Endothelial cell of umbilical vein (primary cell): ENCODE results near the gene GOLGA8B. TPM values are rescaled to one million over a fixed set of nuclear protein-coding genes. Genes with fewer than 3 reads are reported as not detected.

Experiments
- BruUV-seq: library from RNA; stranded (reverse); fragments of 400-500 nt; replicated peaks from 2 replicates; lab custom pipeline; 2021; lab: Mats Ljungman, UMichigan
- CTCF ChIA-PET: fragments of 300-600, 350-600 bp; sonication (Branson Sonifier 250); formaldehyde crosslinking; loops from one replicate; lab custom pipeline; 2021; ENCODE audit warnings: antibody characterized with exemption, inconsistent platforms; lab: Charles Lee
- POLR2A ChIA-PET: fragments of 300-600, 350-600 bp; sonication (Branson Sonifier 250); formaldehyde crosslinking; loops from one replicate; lab custom pipeline; 2021; ENCODE audit warnings: antibody characterized with exemption, inconsistent platforms; lab: Charles Lee
- DNase-seq: peaks from one replicate; pipeline ENCODE4 v3.0.0-alpha.2; 2011; ENCODE audit warnings: low read depth, low spot score
- FAIRE-seq: peaks from 2 replicates; lab custom pipeline; 2011; peaks lifted over from hg19 to GRCh38; lab: Jason Lieb, UNC
- H2AFZ ChIP-seq: 2 replicates; pipeline ENCODE4 v1.6.0; 2012; ENCODE audit warnings: low read depth, low read length, control low read depth, inconsistent platforms
- H3K27ac ChIP-seq: 2 replicates; pipeline ENCODE4 v1.5.1; 2011; ENCODE audit warnings: low read depth, mild to moderate bottlenecking, control low read depth, low read length, moderate library complexity; ENCODE audit not compliant: insufficient read depth
- H3K27me3 ChIP-seq, 2 experiments: 2 replicates each; pipeline versions ENCODE4 v1.6.0 to v1.6.1; 2011; ENCODE audit warnings: low read length in 2 of 2, mixed read lengths in 1 of 2; ENCODE audit not compliant: control insufficient read depth in 2 of 2, insufficient read depth in 2 of 2
- H3K36me3 ChIP-seq, 2 experiments: 2 replicates in 1 of 2; 3 replicates in 1 of 2; pipeline ENCODE4 v1.5.1; 2011; ENCODE audit warnings: low read length in 2 of 2, mild to moderate bottlenecking in 1 of 2, moderate library complexity in 1 of 2; ENCODE audit not compliant: control insufficient read depth in 2 of 2, insufficient read depth in 2 of 2; ENCODE audit errors: extremely low read depth in 1 of 2
- H3K4me1 ChIP-seq: 3 replicates; pipeline ENCODE4 v1.5.1; 2011; ENCODE audit warnings: mild to moderate bottlenecking, low read length; ENCODE audit not compliant: control insufficient read depth, insufficient read depth; ENCODE audit errors: extremely low read depth
- H3K4me2 ChIP-seq: 2 replicates; pipeline ENCODE4 v1.6.1; 2011; ENCODE audit warnings: low read length, control low read depth, mixed read lengths; ENCODE audit not compliant: insufficient read depth
- H3K4me3 ChIP-seq, 3 experiments: fragments of 200-600 bp in 1 of 3; sonication (generic), shearing (Covaris generic) in 1 of 3; replicated peaks in 1 of 3; 2 replicates each; pipeline ENCODE4 v1.5.1; 2011 to 2016; ENCODE audit warnings: control low read depth in 3 of 3, low read length in 3 of 3, mild to moderate bottlenecking in 2 of 3, inconsistent platforms in 1 of 3, low read depth in 1 of 3, moderate library complexity in 1 of 3; ENCODE audit not compliant: insufficient read depth in 1 of 3
- H3K79me2 ChIP-seq: 2 replicates; pipeline ENCODE4 v1.6.0; 2012; ENCODE audit warnings: low read length, inconsistent platforms; ENCODE audit not compliant: control insufficient read depth, insufficient read depth
- H3K9ac ChIP-seq: replicated peaks from 2 replicates; pipeline ENCODE3; 2011; ENCODE audit warnings: low read length, control low read depth; ENCODE audit not compliant: insufficient read depth; ENCODE audit errors: extremely low read depth
- H3K9me1 ChIP-seq: replicated peaks from 3 replicates; pipeline ENCODE4 v1.6.0; 2011; ENCODE audit warnings: mild to moderate bottlenecking, low read length; ENCODE audit not compliant: control insufficient read depth, insufficient read depth; ENCODE audit errors: extremely low read depth
- H3K9me3 ChIP-seq: replicated peaks from 2 replicates; pipeline ENCODE4 v1.5.1; 2012; ENCODE audit warnings: low read length, inconsistent platforms; ENCODE audit not compliant: control insufficient read depth, insufficient read depth
- H4K20me1 ChIP-seq: replicated peaks from 2 replicates; pipeline ENCODE3; 2011; ENCODE audit warnings: mild to moderate bottlenecking, low read length; ENCODE audit not compliant: control insufficient read depth, insufficient read depth; ENCODE audit errors: extremely low read depth
- CTCF ChIP-seq, 2 donors: IDR thresholded peaks; 1 replicate in 1 of 2; 2 replicates in 1 of 2; pipeline ENCODE4 v1.5.1; 2011; ENCODE audit warnings: low read length in 2 of 2, mild to moderate bottlenecking in 2 of 2, moderate library complexity in 2 of 2, control low read depth in 1 of 2, inconsistent platforms in 1 of 2, low read depth in 1 of 2; ENCODE audit not compliant: insufficient read depth in 1 of 2; ENCODE audit errors: extremely low read depth in 1 of 2
- EZH2 ChIP-seq: IDR thresholded peaks from 2 replicates; pipeline ENCODE4 v1.6.1; 2012; ENCODE audit warnings: borderline replicate concordance, low read depth, mild to moderate bottlenecking, moderate library complexity, low read length, inconsistent platforms; ENCODE audit not compliant: severe bottlenecking
- FOS ChIP-seq: IDR thresholded peaks from 2 replicates; pipeline ENCODE4 v1.6.1; 2011; ENCODE audit warnings: mild to moderate bottlenecking, low read length, moderate library complexity, borderline replicate concordance; ENCODE audit not compliant: insufficient read depth
- GATA2 ChIP-seq: IDR thresholded peaks from 2 replicates; pipeline ENCODE4 v1.7.0; 2011; ENCODE audit warnings: low read depth, mild to moderate bottlenecking, moderate library complexity, mixed read lengths, low read length; ENCODE audit not compliant: insufficient read length, insufficient read depth
- JUN ChIP-seq: IDR thresholded peaks from 2 replicates; pipeline ENCODE4 v1.6.1; 2011; ENCODE audit warnings: borderline replicate concordance, low read depth; ENCODE audit not compliant: insufficient read length, insufficient read depth
- MYC ChIP-seq: IDR thresholded peaks from one replicate; pipeline ENCODE4 v1.6.1; 2011; ENCODE audit warnings: mild to moderate bottlenecking, low read depth, low read length
- POLR2A ChIP-seq: IDR thresholded peaks from 2 replicates; pipeline ENCODE4 v1.6.1; 2012; ENCODE audit warnings: low read depth, mild to moderate bottlenecking, control low read depth, low read length
- POLR2AphosphoS5 ChIP-seq: IDR thresholded peaks from 2 replicates; pipeline ENCODE4 v1.6.1; 2012; ENCODE audit warnings: low read depth, mild to moderate bottlenecking, control low read depth, low read length, moderate library complexity; ENCODE audit not compliant: insufficient read depth
- dilution Hi-C: fragments of 300-500 bp; cut with MboI; formaldehyde crosslinking; loops from one replicate; pipeline ENCODE4 v1.15.0; 2019; ENCODE audit warnings: low sequenced_read_pairs; ENCODE audit not compliant: extremely low pct_ligation_motif_present
- intact Hi-C: fragments of 100-400 bp; cut with micrococcal nuclease; formaldehyde crosslinking; loops from one replicate; pipeline ENCODE4 v1.10.0; 2022
- polyA plus RNA-seq, 4 experiments: library from polyadenylated mRNA; depleted of rRNA in 3 of 4; stranded (reverse) in 3 of 4; unstranded in 1 of 4; fragments of >200 nt; gene quantifications; 2 replicates each; pipeline versions ENCODE4 v1.2.1 to v1.2.3, GENCODE V29; 2011 to 2012; ENCODE audit warnings: missing spikeins in 1 of 4
- total RNA-seq: library from RNA; stranded (reverse); gene quantifications from 2 replicates; pipeline ENCODE4 v1.2.3, GENCODE V29; 2021
- TF ChIP-seq, protein P1 (sequence below): IDR thresholded peaks from 2 replicates; pipeline ENCODE4 v1.6.1; 2011; ENCODE audit not compliant: insufficient read depth, insufficient read length

The GOLGA8B gene
- total and polyA plus RNA-seq, 2 donors (not counting 3 experiments of a cell fraction or from before 2014, with no cell fraction given): 30.9 to 36.0 TPM

- H3K4me3 ChIP-seq: no peak overlapping the region
- H3K36me3 ChIP-seq: no peaks in the 10 kb centered on the region
- BruUV-seq: no TSS peak
- H3K9me1 ChIP-seq: no peaks in the 10 kb centered on the region
- H3K27me3 ChIP-seq: no peaks in the 10 kb centered on the region
- no peak for TF ChIP-seq MYC
- no peak for TF ChIP-seq CTCF (IDR thresholded peaks at IDR 0.05; ENCODE audit: extremely low read depth in 1 of 2, insufficient read depth in 1 of 2, low read depth in 1 of 2, low read length in 2 of 2)
- no peak for TF ChIP-seq JUN
- TF ChIP-seq EZH2: no peak
- no peak for TF ChIP-seq FOS
- TF ChIP-seq POLR2AphosphoS5: no peak
- TF ChIP-seq, protein P1, sequence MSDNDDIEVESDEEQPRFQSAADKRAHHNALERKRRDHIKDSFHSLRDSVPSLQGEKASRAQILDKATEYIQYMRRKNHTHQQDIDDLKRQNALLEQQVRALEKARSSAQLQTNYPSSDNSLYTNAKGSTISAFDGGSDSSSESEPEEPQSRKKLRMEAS: no peak
- TF ChIP-seq GATA2: no peak
- no peak for TF ChIP-seq POLR2A
- dilution Hi-C loops (no loop called here), intact Hi-C loops (no loop called here)
- H4K20me1 ChIP-seq: no peaks in the 10 kb centered on the region
- no peaks in the 10 kb centered on the region for H3K9me3 ChIP-seq
- peaks cover 15% of the 10 kb centered on the region for H3K4me1 ChIP-seq
- H2AFZ ChIP-seq: no peak overlapping the region
- POLR2A ChIA-PET: no interaction called here
- no peaks in the 10 kb centered on the region for H3K79me2 ChIP-seq
- no peak overlapping the region for H3K27ac ChIP-seq
- H3K9ac ChIP-seq: no peak overlapping the region
- DNase-seq: no peak
- H3K4me2 ChIP-seq: no peak overlapping the region
- no peak for FAIRE-seq
- CTCF ChIA-PET: no interaction called here
These were observed 24.4 kb upstream of the GOLGA8B start for GRCh38 chr15:34607832-34608231.
